AG20443 (cell line): Measurements from ENCODE around the gene TMSB4X.
"Not testable (repeated sequence)": the region's sequence is repeated elsewhere in the genome, so short reads cannot be mapped to it uniquely, and the experiment has no call there.

Experiments used
- DNase-seq: peaks from one replicate; pipeline ENCODE4 v3.0.0; 2012; ENCODE audit warnings: low spot score, mixed read lengths

Gene TMSB4X

DNA sequence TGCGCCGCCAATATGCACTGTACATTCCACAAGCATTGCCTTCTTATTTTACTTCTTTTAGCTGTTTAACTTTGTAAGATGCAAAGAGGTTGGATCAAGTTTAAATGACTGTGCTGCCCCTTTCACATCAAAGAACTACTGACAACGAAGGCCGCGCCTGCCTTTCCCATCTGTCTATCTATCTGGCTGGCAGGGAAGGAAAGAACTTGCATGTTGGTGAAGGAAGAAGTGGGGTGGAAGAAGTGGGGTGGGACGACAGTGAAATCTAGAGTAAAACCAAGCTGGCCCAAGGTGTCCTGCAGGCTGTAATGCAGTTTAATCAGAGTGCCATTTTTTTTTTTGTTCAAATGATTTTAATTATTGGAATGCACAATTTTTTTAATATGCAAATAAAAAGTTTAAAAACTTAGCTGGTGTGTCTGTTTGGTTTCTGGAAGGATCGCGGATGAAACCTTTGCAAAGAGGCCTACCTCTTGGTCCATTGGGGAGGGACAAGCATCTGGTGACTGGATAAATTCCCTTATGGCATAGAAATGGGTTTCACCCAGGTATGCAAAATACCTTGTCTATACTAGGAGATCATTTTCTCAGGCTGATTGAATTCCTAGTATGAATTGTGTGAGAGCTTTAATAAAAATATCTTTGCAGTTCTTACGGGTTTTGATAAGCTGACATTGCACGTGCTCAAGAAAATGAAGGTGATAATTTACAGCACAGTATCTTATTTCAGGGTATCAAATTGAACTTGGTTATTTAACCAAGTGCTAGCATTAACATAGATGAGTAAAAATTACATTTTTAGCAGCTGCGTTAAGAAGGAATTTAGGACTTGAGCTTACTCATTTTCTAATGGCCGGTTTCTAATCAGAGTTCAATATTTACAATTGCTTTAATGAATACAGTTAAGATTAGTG is 2.2 kb downstream of the TMSB4X start:
- DNase-seq: not testable (repeated sequence)

GRCh38 chrX:12977761-12978204 is 2.9 kb downstream of the TMSB4X start:
- no peak for DNase-seq

DNA sequence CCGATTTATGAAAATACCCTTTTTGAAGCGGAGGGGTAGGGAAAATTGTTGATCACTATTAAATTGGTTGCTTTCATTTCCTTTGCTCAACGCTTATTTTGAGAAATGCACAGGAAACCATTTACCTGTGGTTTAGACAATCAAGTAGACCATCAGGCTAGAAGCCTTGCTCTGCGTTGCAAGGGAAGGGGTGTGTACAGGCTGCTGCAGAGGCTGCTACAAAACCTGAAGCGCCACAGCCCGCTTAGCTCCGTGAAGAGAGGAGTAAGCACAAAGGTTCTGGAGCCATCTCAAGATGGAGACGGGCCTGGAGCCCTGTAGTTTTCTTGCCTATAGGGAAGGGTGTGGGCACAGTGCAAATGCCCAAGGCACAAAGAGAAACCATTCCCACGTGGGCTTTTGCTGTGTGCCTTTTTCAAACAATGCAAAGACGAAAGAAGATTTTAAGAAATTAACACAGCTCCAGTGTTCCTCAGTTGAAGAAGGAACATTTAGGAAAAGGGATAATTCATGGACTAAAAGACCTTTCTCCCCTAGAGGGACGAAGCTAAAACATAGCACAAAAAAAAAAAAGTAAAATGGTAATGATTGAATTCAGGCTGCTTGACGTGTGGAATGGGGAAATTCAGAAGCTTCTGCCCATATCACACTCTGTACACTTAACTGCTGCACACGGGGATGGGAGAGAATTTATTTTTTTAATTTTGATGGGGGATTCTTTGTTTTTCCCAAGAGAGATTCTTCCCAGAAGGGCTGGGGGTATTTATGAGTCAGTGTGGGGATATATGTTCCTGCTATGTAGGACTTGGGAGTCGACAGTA is 3.5 kb downstream of the TMSB4X start:
- DNase-seq: peak; percentile 22

GRCh38 chrX:12979026-12979607 is 4.2 kb downstream of the TMSB4X start:
- no peak for DNase-seq

DNA sequence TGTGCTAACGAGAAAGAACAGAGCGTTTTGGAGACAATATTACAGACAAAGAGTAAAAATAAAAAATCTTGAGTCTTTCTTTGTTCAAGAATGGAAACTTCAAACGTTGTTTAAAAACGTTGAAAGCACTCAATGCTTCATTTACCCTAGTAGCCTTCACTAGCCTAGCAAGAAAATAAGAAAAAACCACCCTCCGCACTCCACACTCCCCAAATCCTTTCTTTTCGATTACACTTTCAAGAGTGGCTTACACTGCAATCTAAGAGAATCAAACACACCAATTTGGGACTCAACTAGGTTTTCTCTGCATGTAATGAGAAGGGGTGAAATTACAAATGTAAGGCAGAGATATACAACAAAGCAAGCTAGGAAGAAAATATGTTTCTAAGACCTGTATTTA is 4.7 kb downstream of the TMSB4X start:
- no peak for DNase-seq

GRCh38 chrX:12980039-12980438 is 5.1 kb downstream of the TMSB4X start:
- DNase-seq: not testable (repeated sequence)

- DNase-seq: no peak
Measured at GRCh38 chrX:12981880-12982279, 7.0 kb downstream of the TMSB4X start.

GRCh38 chrX:12984603-12985319 is 9.9 kb downstream of the TMSB4X start:
- peak; percentile 44 for DNase-seq

GRCh38 chrX:12985331-12985730 is 10.4 kb downstream of the TMSB4X start:
- no peak for DNase-seq

- DNase-seq: no peak
Measured at GRCh38 chrX:12986164-12986779, 11.4 kb downstream of the TMSB4X start.

- no peak for DNase-seq
Measured at GRCh38 chrX:12986886-12987285, 12.0 kb downstream of the TMSB4X start.

DNA sequence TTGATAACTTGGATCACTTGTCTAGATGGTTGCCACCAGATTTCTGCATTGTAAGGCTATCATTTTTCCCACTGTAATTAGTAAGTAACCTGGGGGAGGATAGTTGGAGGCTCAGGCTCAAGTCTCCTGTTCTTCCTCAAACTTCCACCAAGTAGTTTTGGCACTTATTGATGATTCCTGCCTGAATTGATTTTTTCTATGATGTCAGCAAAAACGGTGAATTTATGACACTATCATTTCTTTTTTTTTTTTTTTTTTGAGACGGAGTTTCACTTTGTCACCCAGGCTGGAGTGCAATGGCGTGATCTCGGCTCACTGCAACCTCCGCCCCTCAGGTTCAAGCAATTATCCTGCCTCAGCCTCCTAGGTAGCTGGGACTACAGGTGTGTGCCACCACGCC is 12.4 kb downstream of the TMSB4X start:
- DNase-seq: no peak

DNA sequence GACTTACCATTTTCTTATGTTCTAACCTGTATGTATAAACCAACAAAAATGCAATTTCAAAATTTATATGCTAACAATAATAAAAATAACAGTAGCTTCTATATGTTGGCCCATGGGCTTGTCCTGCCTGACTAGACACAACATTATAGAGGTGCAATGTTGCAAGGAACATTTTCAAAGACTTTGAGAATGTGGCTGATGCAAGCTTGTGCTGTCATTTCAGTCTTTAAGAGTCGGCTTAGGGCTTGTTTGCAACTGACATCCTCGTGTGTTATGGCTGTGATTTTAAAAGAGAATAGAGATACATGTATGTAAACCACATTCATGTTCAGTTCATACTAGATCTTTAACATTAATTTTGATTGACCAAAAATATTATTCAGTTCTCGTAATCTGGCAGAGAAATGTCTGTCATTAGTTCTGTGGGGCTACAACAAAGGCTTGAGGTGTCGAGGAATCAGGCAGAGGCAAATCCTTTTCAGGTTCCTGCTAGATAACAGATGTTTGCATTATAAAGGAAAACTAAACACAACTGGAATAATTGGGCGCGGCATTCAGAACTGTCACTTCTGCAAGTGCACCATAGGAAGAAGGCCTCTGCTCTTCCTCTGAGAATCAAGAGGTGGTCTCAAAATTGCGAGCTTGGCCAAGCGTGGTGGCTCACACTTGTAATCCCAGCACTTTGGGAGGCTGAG is 13.1 kb downstream of the TMSB4X start:
- DNase-seq: no peak

DNA sequence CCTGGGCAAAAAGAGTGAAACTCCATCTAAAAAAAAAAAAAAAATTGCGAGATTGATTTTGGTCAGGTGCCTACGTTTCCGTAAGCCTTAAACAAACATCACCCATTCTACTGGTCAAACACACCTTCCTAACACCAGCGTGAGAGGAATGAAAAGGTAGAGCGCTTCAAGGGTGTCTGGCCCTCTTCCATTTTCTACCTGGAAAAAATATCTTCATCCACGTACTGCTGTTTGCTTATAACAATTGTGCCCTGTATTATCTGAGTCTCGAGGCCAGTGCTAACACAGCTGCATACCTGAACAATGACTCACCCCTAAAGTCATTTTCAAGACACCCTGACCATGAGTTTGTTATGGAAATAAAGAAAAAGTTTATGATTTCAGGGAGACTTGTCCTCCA is 13.9 kb downstream of the TMSB4X start:
- DNase-seq: peak; percentile 42

DNA sequence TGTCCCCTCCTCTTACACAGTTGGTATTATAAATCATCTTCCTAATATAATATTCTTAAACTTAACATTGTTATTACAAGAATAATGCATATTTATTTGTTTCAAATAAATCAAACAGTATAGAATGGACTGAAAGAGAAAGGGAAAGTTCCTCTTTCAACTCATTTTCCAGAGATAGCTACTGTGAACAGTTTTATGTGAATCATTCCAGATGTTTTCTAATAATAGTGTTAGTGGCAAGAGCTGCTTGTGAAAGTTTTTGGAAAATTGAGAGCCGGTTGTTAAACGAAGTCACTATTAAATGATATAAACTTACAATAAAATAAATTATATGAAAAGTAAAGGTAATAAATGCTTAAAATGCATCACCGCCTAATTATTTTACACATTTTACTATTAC is 14.6 kb downstream of the TMSB4X start:
- no peak for DNase-seq

DNA sequence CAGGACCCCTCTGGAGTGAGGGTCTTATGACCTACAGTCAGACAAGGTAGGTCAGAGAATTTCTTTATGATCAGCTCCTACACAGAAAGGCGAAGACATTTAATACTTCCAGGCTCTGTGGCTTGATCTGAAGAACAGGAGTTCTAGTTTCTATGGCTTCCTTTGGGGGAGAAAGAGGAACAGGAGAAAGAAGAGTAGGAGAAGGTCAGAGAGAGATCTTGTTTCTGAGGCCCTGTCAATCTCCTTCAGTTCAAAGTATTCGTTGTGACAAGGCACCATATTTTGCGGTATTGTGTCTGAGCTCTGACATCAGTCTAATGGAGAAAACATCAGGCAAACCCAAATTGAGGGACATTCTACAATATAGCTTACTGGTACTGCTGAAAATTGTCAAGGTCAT is 16.7 kb downstream of the TMSB4X start:
- no peak for DNase-seq

- DNase-seq: no peak
Measured at GRCh38 chrX:12992544-12993118, 17.7 kb downstream of the TMSB4X start.

GRCh38 chrX:12993826-12994225 is 18.9 kb downstream of the TMSB4X start:
- DNase-seq: no peak

GRCh38 chrX:12994321-12994720 is 19.4 kb downstream of the TMSB4X start:
- no peak for DNase-seq

DNA sequence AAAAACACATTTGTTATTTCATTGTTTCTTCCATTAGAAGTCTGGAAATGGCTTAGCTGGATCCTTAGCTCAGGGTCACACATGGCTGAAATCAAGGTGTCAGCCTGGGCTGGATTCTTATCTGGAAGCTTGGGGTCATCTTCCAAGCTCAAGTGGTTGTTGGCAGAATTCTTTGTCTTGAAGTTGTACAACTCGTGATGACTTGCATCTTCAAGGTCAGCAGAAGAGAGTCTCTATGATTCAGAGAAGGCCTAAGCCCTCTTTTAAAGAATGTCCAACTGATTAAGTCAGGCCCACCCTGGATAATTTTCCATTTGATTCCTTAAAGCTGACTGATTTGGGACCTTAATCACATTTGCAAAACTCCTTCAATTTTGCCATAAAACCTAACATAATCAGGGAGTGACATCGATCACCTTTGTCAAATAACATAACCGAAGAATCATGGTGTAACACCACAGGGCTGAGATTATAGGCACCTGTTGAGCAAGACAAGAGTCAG is 22.1 kb downstream of the TMSB4X start:
- no peak for DNase-seq
